WTC11 (cell line): ENCODE data around the gene SGK2. TPM values are rescaled to one million over a fixed set of nuclear protein-coding genes. Genes with fewer than 3 reads are reported as not detected.

Source experiments
- ATAC-seq: fragments of 200-7000 bp; cut with Tn5 transposase; 2 replicates; pipeline ENCODE4 v1.10.0; 2021; ENCODE audit warnings: mild to moderate bottlenecking, moderate library complexity
- CTCF ChIA-PET: fragments of 300-600 bp; sonication (Branson Sonifier 250); formaldehyde crosslinking; loops from one replicate; lab custom pipeline; 2021; ENCODE audit warnings: antibody characterized with exemption; lab: Charles Lee
- POLR2A ChIA-PET: fragments of 350-600 bp; sonication (Branson Sonifier 250); formaldehyde crosslinking; loops from one replicate; lab custom pipeline; 2021; ENCODE audit warnings: antibody characterized with exemption; lab: Charles Lee
- DNase-seq: peaks from one replicate; pipeline ENCODE4 v3.0.0; 2021; ENCODE audit warnings: low spot score
- H3K27ac Mint-ChIP-seq: 2 replicates; pipeline ENCODE4 v1.8.0; 2021; ENCODE audit warnings: mixed read lengths
- H3K27me3 Mint-ChIP-seq: 2 replicates; pipeline ENCODE4 v1.8.0; 2021; ENCODE audit warnings: low read depth, mild to moderate bottlenecking, moderate library complexity, mixed read lengths
- H3K36me3 Mint-ChIP-seq: 2 replicates; pipeline ENCODE4 v1.8.0; 2021; ENCODE audit warnings: mixed read lengths
- H3K4me1 Mint-ChIP-seq: 2 replicates; pipeline ENCODE4 v1.8.0; 2022; ENCODE audit warnings: mixed read lengths
- H3K4me3 Mint-ChIP-seq: 2 replicates; pipeline ENCODE4 v1.8.0; 2021; ENCODE audit warnings: mild to moderate bottlenecking, moderate library complexity, mixed read lengths
- H3K9me3 Mint-ChIP-seq: 2 replicates; pipeline ENCODE4 v1.8.0; 2021; ENCODE audit warnings: mixed read lengths
- CTCF ChIP-seq: fragments of 200-600 bp; IDR thresholded peaks from 2 replicates; pipeline ENCODE4 v1.8.0; 2022; ENCODE audit warnings: antibody characterized with exemption
- E2F5 ChIP-seq: sonication (generic); formaldehyde crosslinking; IDR thresholded peaks from 2 replicates; pipeline ENCODE4 v1.8.1; 2022; ENCODE audit warnings: mild to moderate bottlenecking, moderate library complexity, missing genetic modification reagents
- ETV6 ChIP-seq: sonication (generic); formaldehyde crosslinking; IDR thresholded peaks from 2 replicates; pipeline ENCODE4 v1.8.1; 2022; ENCODE audit warnings: mild to moderate bottlenecking, missing genetic modification reagents
- FOXJ3 ChIP-seq: sonication (generic); formaldehyde crosslinking; IDR thresholded peaks from 2 replicates; pipeline ENCODE4 v1.9.0; 2021; ENCODE audit warnings: missing genetic modification reagents, mild to moderate bottlenecking, borderline replicate concordance
- HMGXB4 ChIP-seq: sonication (generic); formaldehyde crosslinking; IDR thresholded peaks from 2 replicates; pipeline ENCODE4 v1.8.1; 2023; ENCODE audit warnings: mild to moderate bottlenecking, moderate library complexity, missing genetic modification reagents
- JUN ChIP-seq: sonication (generic); formaldehyde crosslinking; IDR thresholded peaks from 2 replicates; pipeline ENCODE4 v1.8.0; 2023; ENCODE audit warnings: mild to moderate bottlenecking, missing genetic modification reagents
- MLX ChIP-seq: sonication (generic); formaldehyde crosslinking; IDR thresholded peaks from 2 replicates; pipeline ENCODE4 v1.8.1; 2023; ENCODE audit warnings: mild to moderate bottlenecking, missing genetic modification reagents, moderate library complexity
- NFE2L1 ChIP-seq: sonication (generic); formaldehyde crosslinking; IDR thresholded peaks from 2 replicates; pipeline ENCODE4 v1.8.1; 2023; ENCODE audit warnings: missing genetic modification reagents
- OVOL2 ChIP-seq: fragments of 250-450 bp; sonication (Bioruptor Pico); IDR thresholded peaks from 2 replicates; pipeline ENCODE4 v1.9.0; 2021; ENCODE audit warnings: mild to moderate bottlenecking, borderline replicate concordance
- PRRX2 ChIP-seq: fragments of 250-450 bp; sonication (Bioruptor Pico); IDR thresholded peaks from 2 replicates; pipeline ENCODE4 v1.8.0; 2021; ENCODE audit warnings: mild to moderate bottlenecking
- ZNF219 ChIP-seq: sonication (generic); formaldehyde crosslinking; IDR thresholded peaks from 2 replicates; pipeline ENCODE4 v1.8.0; 2023; ENCODE audit warnings: missing genetic modification reagents, mild to moderate bottlenecking, borderline replicate concordance
- total RNA-seq: library from RNA; stranded (reverse); gene quantifications from 3 replicates; pipeline ENCODE4 v1.2.3, GENCODE V29; 2021
- TF ChIP-seq, protein P1 (sequence below): sonication (generic); formaldehyde crosslinking; IDR thresholded peaks from 2 replicates; pipeline ENCODE4 v1.8.0; 2023; ENCODE audit warnings: mild to moderate bottlenecking, missing genetic modification reagents
- TF ChIP-seq, protein P2 (sequence below): fragments of 250-450 bp; sonication (Bioruptor Pico); IDR thresholded peaks from 2 replicates; pipeline ENCODE4 v1.9.0; 2021; ENCODE audit warnings: mild to moderate bottlenecking
- TF ChIP-seq, protein P3 (sequence below): sonication (generic); formaldehyde crosslinking; IDR thresholded peaks from 2 replicates; pipeline ENCODE4 v1.8.1; 2022; ENCODE audit warnings: low read depth, mild to moderate bottlenecking, moderate library complexity, missing genetic modification reagents, borderline replicate concordance
- TF ChIP-seq, protein P4 (sequence below): sonication (generic); formaldehyde crosslinking; IDR thresholded peaks from 2 replicates; pipeline ENCODE4 v1.8.1; 2023; ENCODE audit warnings: mild to moderate bottlenecking, missing genetic modification reagents
- TF ChIP-seq, protein P5 (sequence below): sonication (generic); formaldehyde crosslinking; IDR thresholded peaks from 2 replicates; pipeline ENCODE4 v1.8.0; 2023; ENCODE audit warnings: missing genetic modification reagents

Gene SGK2
- total RNA-seq, 1 experiment from 2014 or later = 0.74 TPM

- Mint-ChIP-seq H3K9me3 (no peaks in the 10 kb centered on the region), H3K36me3 (no peaks in the 10 kb centered on the region), H3K27ac (no peak overlapping the region), H3K27me3 (no peaks in the 10 kb centered on the region), H3K4me1 (peaks cover 4% of the 10 kb centered on the region), H3K4me3 (no peak overlapping the region)
- ChIA-PET POLR2A (interaction anchor here (0.6 kb wide), 1 partner anchor 75 kb away, joined by 3 read pairs; no protein-coding TSS in a partner anchor), CTCF (interaction anchor here (0.8 to 1.0 kb wide), 4 partner anchors 13 to 123 kb away, joined by 3 read pairs; no protein-coding TSS in a partner anchor)
- ATAC-seq = no peak
- DNase-seq = no peak
- TF ChIP-seq, protein P1, sequence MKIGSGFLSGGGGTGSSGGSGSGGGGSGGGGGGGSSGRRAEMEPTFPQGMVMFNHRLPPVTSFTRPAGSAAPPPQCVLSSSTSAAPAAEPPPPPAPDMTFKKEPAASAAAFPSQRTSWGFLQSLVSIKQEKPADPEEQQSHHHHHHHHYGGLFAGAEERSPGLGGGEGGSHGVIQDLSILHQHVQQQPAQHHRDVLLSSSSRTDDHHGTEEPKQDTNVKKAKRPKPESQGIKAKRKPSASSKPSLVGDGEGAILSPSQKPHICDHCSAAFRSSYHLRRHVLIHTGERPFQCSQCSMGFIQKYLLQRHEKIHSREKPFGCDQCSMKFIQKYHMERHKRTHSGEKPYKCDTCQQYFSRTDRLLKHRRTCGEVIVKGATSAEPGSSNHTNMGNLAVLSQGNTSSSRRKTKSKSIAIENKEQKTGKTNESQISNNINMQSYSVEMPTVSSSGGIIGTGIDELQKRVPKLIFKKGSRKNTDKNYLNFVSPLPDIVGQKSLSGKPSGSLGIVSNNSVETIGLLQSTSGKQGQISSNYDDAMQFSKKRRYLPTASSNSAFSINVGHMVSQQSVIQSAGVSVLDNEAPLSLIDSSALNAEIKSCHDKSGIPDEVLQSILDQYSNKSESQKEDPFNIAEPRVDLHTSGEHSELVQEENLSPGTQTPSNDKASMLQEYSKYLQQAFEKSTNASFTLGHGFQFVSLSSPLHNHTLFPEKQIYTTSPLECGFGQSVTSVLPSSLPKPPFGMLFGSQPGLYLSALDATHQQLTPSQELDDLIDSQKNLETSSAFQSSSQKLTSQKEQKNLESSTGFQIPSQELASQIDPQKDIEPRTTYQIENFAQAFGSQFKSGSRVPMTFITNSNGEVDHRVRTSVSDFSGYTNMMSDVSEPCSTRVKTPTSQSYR (CRISPR knock-in tag) = no peak
- TF ChIP-seq, protein P2, sequence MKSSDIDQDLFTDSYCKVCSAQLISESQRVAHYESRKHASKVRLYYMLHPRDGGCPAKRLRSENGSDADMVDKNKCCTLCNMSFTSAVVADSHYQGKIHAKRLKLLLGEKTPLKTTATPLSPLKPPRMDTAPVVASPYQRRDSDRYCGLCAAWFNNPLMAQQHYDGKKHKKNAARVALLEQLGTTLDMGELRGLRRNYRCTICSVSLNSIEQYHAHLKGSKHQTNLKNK (CRISPR knock-in tag) = no peak
- TF ChIP-seq CTCF = no peak
- TF ChIP-seq HMGXB4 = no peak
- TF ChIP-seq, protein P3, sequence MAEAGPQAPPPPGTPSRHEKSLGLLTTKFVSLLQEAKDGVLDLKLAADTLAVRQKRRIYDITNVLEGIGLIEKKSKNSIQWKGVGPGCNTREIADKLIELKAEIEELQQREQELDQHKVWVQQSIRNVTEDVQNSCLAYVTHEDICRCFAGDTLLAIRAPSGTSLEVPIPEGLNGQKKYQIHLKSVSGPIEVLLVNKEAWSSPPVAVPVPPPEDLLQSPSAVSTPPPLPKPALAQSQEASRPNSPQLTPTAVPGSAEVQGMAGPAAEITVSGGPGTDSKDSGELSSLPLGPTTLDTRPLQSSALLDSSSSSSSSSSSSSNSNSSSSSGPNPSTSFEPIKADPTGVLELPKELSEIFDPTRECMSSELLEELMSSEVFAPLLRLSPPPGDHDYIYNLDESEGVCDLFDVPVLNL = no peak
- no peak for TF ChIP-seq ETV6 (CRISPR knock-in tag)
- no peak for TF ChIP-seq NFE2L1 (CRISPR knock-in tag)
Measured at GRCh38 chr20:43571771-43572170, 12.9 kb downstream of the SGK2 start.

DNA sequence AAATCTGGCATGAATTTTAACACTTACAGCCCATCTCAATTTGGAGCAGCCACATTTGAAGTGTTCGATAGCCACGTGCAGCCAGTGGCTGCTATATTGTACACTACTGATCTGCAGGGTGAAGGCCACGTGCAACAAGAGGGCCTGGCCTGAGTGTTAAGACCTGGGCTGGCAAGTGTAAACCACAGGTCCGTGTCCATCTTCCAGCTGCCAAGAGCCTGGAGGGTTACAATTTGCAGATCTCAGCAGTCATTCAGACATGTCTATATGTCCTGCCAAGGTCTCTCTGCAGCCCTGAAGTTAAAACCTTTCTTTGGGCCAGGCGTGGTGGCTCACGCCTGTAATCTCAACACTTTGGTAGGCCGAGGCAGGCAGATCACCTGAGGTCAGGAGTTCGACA, 14.1 kb downstream of the SGK2 start:
- no peak for ATAC-seq
- TF ChIP-seq PRRX2 (CRISPR knock-in tag) (no peak), FOXJ3 (CRISPR knock-in tag) (no peak), JUN (CRISPR knock-in tag) (no peak), E2F5 (CRISPR knock-in tag) (no peak), MLX (CRISPR knock-in tag) (no peak), ZNF219 (CRISPR knock-in tag) (no peak), OVOL2 (CRISPR knock-in tag) (no peak)
- TF ChIP-seq, protein P4, sequence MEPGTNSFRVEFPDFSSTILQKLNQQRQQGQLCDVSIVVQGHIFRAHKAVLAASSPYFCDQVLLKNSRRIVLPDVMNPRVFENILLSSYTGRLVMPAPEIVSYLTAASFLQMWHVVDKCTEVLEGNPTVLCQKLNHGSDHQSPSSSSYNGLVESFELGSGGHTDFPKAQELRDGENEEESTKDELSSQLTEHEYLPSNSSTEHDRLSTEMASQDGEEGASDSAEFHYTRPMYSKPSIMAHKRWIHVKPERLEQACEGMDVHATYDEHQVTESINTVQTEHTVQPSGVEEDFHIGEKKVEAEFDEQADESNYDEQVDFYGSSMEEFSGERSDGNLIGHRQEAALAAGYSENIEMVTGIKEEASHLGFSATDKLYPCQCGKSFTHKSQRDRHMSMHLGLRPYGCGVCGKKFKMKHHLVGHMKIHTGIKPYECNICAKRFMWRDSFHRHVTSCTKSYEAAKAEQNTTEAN (CRISPR knock-in tag) = no peak
- TF ChIP-seq, protein P5, sequence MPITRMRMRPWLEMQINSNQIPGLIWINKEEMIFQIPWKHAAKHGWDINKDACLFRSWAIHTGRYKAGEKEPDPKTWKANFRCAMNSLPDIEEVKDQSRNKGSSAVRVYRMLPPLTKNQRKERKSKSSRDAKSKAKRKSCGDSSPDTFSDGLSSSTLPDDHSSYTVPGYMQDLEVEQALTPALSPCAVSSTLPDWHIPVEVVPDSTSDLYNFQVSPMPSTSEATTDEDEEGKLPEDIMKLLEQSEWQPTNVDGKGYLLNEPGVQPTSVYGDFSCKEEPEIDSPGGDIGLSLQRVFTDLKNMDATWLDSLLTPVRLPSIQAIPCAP (CRISPR knock-in tag) = no peak
- POLR2A ChIA-PET = no interaction called here
- CTCF ChIA-PET = interaction anchor here (0.6 to 1.2 kb wide), 3 partner anchors 34 to 375 kb away, joined by 3 to 4 read pairs (median 3); no protein-coding TSS in a partner anchor
- DNase-seq = no peak
- H3K4me1 Mint-ChIP-seq = peaks cover 4% of the 10 kb centered on the region
- no peak overlapping the region for H3K4me3 Mint-ChIP-seq
- H3K36me3 Mint-ChIP-seq = no peaks in the 10 kb centered on the region
- H3K9me3 Mint-ChIP-seq = no peaks in the 10 kb centered on the region
- H3K27ac Mint-ChIP-seq = no peak overlapping the region
- H3K27me3 Mint-ChIP-seq = no peaks in the 10 kb centered on the region
